HG02571 (cell line): ENCODE results near the gene CFAP161.
"Not testable (repeated sequence)": the region's sequence is repeated elsewhere in the genome, so short reads cannot be mapped to it uniquely, and the experiment has no call there.

Experiments
- ATAC-seq: cut with Tn5 transposase; IDR thresholded peaks from one replicate; pipeline ENCODE4 v1.9.1; 2021; ENCODE audit warnings: mild to moderate bottlenecking, moderate library complexity; ENCODE audit not compliant: unreplicated experiment

CFAP161 gene

DNA sequence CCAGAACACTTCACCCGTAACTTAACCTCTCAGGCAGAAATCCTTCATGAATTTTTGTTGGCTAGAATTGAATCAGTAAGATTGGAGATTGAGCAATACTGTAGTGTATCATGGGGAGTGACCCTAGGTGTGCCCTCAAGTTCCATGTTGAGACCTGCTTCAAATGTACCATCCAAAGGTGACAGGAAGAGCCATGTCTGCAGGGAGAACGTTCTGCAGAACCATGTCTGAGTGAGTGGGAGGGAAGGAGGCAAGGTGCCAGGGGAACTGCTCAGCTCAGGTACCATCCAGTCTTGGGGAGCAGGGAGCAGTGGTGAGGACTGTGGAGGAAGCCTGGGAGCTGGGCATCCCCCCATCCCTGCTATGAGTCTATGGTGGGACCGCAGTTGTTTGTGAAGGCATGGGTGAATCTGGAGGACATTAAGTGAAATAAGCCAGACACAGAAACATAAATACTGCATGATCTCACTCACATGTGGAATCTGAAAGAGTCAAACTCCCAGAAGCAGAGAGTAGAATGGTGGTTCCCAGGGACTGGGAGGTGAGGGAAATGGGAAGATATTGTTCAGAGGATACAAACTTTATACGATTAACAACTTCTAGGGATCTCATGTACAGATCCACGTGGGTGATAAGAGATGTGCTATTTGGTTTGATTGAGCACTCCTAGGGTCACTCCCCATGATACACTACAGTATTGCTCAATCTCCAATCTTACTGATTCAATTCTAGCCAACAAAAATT lies 23.3 kb downstream of the CFAP161 start:
- no peak for ATAC-seq

- ATAC-seq: no peak
Observed at GRCh38 chr15:81157939-81158223, 23.8 kb downstream of the CFAP161 start.

DNA sequence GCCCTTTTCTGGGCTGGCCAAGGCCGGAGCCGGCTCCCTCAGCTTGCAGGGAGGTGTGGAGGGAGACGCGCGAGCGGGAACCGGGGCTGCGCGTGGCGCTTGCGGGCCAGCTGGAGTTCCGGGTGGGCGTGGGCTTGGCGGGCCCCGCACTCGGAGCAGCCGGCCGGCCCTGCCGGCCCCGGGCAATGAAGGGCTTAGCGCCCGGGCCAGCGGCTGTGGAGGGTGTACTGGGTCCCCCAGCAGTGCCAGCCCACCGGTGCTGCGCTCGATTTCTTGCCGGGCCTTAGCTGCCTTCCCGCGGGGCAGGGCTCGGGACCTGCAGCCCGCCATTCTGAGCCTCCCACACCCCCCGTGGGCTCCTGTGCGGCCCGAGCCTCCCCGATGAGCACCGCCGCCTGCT lies 24.5 kb downstream of the CFAP161 start:
- not testable (repeated sequence) for ATAC-seq

- no peak for ATAC-seq
Observed at GRCh38 chr15:81160312-81161159, 26.5 kb downstream of the CFAP161 start.

- ATAC-seq: no peak
Observed at GRCh38 chr15:81161160-81161673, 27.1 kb downstream of the CFAP161 start.

DNA sequence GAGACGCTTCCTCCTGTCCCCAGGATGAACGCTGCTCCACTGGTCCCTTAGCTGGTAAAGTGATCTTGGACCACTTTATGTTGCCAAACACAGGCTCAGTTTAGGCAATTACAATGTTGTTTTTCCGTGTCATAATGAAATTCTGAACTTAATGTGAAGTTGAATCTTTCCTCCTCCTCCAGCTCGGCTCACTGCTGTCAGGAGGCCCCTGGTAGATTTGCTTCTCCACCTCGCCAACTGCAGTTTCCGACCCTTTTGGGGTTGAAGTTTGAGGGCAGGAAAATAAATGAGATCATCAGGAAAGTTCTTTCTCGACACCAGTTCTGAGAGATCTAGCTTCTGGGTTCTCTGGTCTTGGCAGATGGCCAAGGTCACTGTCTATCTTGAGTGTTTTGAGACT lies 27.8 kb downstream of the CFAP161 start:
- ATAC-seq: no peak

DNA sequence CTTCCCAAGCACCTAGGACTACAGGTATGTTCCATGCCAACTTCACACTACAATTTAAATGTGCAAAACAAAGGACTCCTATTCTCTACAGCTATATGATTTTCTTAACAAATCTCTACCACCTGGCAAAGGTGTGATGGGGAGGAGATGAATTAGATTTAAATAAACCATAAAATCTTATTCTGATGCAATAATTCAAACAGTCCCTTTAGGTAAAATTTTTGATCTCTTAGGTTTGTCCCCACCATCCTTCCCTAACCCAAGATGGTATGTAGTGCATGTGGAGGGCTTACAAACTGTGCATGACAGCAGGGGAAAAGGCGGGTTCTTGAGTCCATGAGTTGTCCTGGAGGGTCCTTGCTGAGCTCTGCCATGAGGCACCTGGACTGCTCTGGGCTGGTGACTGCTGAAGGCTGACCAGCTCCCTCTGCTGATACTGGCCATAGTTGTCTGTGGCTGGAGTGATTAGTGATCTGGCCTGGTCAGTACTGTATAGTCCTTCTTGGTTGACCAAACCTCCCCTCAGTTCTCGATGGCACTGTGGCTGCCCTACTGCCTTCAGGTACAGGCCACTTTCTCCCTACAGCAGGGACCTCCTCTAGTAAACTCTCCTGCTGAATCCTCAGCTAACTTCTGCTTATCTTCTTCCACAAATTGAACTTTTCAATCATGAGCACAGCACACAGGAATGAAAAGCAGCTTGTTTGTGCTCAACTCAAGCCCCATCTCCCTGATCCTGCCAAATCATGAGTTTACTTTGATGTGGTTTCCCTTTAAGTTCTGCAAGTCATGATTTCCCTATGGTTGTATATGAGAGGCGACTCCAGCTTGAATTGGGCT lies 30.1 kb downstream of the CFAP161 start:
- ATAC-seq: no peak

- no peak for ATAC-seq
Observed at GRCh38 chr15:81165535-81165934, 31.5 kb downstream of the CFAP161 start.

DNA sequence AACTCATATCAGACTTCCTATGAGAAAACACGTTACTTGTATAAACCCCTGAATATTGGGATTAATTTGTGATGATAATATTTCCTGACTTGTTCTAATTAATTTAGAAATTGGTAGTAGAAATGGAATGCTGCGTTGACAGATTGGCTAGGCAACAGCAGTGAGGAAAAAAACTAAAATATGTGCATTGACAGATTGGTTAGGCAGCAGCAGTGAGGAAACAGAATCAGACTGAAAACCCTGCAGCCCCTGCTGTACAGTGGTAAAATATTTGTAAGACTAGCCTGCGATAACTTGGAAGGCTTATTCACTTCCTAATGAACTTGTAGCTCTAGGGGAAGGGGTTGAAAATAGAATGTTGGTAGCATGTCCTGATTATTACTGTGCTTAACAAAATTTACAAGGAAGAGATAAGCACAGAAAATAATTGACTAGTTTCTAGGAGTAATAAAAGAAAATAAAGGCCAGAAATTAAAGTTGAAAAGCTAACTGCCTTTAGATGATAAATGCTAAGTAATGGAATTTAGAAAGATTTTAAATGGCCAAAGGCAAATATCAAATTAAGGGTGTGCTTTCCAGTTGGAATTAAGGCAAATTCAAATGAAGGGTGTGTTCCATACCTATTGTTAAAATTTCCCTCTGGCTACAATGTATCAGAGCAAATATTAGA lies 32.7 kb downstream of the CFAP161 start:
- ATAC-seq: no peak

DNA sequence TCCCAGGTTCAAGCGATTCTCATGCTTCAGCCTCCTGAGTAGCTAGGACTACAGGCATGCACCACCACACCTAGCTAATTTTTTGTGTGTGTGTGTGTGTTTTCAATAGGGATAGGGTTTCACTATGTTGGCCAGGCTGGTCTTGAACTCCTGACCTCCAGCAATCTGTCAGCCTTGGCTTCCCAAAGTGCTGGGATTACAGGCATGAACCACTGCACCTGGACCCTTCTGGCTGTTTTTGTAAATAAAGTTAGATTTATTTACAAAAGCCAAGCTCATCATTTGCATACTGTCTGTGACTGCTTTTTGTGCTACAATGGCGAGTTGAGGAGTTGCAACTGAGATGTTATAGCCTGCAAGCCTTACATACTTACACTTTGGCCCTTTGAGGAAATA lies 34.1 kb downstream of the CFAP161 start:
- ATAC-seq: no peak

DNA sequence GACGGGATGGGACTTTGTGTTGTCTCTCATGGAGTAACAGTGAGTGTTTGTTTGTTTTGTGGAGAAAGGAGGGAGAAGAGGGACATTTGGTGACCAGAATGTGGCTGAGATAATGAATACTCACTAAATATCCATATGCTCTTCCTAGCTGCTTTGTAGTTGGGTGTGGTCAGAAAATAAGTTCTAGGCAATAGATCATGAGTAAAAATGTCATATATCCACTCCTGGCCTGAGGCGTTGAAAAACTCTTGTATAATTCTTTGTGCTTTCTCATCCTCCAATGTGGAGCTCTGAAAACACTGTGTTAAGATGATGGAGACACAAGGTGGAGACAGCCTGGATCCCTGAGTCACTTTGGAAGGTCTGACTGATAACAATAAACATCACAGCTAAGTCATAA lies 34.6 kb downstream of the CFAP161 start:
- no peak for ATAC-seq

DNA sequence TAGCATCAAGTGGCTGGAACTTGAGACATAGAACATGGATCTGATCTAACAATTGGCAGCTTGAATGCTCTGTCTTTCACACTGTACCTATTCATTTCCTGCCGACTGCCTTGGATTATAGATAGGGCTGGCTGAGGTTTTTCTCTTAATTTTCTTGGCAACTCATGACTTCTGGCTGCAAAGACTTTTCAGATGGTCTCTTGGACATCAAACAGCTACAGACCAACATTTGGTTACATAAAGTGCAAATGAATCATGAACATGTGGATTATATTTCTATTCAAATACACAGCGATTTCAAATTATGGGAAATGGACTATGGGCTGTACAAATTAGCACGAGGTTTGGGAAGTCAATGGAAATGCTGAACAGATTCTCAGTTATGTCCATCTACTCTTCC lies 36.4 kb downstream of the CFAP161 start:
- ATAC-seq: no peak

- ATAC-seq: no peak
Observed at GRCh38 chr15:81171286-81171685, 37.2 kb downstream of the CFAP161 start.

DNA sequence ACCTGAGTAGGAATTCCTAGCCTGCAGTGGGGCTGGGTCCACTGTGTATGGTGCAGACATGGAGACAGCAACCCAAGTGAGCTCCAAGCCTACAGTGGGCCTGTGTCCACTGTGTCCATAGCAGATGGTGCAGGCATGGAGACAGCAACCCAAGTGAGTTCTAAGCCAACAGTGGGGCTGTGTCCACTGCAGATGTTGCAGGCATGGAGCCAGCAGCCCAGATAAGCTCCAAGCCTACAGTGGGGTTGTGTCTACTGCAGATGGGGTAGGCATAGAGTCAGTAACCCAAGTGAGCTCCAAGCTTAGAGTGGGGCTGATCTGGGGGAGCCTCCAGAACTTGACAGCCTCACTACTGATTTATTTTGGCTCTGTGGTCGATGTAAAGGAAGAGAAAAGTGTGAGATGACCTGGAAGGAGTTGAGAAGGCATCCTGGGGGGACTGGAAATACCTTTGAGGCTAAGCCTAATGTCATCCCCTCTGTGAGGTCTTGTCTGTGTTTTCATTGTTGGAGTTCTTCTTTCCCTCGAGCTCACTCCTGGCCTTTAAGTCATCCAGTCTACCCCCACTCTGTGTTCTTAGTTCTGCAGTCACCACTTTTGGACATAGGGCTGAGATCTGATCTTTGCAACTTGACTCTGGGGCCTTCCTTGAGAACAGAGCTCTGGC lies 40.2 kb downstream of the CFAP161 start:
- ATAC-seq: no peak

GRCh38 chr15:81174792-81175327 lies 40.8 kb downstream of the CFAP161 start:
- no peak for ATAC-seq

- ATAC-seq: no peak
Observed at GRCh38 chr15:81175496-81175895, 41.4 kb downstream of the CFAP161 start.

- ATAC-seq: no peak
Observed at GRCh38 chr15:81176291-81176893, 42.3 kb downstream of the CFAP161 start.

DNA sequence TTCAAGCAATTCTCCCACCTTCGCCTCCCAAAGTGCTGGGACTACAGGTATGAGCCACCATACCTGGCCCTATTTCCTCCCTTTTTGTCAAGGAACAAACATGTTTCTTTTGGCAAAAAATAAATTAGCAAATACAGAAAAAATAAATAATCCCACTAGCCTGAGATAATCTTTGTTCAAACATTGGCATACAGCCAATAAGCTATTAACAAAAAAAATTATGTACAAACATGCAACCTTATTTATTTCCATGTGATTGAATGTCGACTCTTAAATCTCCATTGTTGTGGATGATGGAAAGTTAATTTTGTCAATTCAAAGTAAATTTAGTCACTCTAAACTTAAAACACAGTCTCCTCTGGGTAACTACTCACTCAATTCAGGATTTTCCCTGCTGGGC lies 44.3 kb downstream of the CFAP161 start:
- ATAC-seq: no peak

DNA sequence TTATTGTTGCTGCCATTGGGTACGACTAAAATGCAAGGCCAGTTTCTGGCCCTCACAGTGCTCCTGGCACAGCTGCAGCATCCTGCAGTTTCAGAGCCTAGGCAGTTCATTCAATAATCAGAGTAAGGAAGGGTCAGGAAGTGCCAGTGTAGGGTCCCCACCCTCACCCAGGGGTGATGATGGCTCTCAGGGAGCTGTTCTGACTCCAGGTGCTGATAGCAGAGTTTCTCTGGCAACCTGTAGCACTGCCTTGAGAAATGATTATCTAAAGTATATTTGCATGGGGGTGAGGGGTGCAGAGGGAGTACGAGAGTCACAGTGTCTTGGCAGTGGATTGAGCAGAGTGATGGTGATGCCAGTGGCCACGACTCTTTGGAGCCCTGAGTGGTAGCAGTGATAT lies 47.1 kb downstream of the CFAP161 start:
- ATAC-seq: no peak
